PC-9 (cell line): ENCODE data around the gene HSF5.

Source experiments
- EZH2 ChIP-seq: fragments of 200-600 bp; sonication (generic); IDR thresholded peaks from 2 replicates; pipeline ENCODE4 v1.8.0; 2017; ENCODE audit warnings: antibody characterized with exemption, low read depth
- TF ChIP-seq, protein P1 (sequence below): fragments of 200-600 bp; sonication (generic); conservative IDR thresholded peaks from 2 replicates; pipeline ENCODE4 v1.6.1; 2017; ENCODE audit warnings: mixed run types, antibody characterized with exemption, mild to moderate bottlenecking, moderate library complexity

DNA sequence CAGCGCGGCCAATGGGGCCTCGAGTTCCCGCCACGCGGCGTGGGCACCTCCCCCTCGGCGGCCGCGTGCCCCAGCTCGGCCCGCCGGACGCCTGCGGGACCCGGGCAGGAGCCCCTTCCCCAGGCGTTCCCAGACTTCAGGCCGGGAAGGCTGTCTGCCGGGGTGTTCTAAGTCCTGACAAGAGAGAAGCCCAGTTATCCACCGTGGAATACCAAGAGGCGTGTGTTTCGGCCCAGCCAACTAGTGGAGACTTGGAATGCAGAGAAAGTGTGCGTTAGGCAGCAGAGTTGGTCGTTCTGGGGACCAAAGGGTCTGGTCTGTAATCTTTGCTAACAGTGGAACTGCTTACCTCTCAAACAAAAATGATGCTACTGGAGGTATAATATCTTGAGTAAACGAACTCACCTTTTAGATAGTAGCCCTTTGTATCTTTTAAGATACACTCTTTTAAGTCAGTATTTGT lies 251 bp upstream of the HSF5 start:
- TF ChIP-seq, protein P1, sequence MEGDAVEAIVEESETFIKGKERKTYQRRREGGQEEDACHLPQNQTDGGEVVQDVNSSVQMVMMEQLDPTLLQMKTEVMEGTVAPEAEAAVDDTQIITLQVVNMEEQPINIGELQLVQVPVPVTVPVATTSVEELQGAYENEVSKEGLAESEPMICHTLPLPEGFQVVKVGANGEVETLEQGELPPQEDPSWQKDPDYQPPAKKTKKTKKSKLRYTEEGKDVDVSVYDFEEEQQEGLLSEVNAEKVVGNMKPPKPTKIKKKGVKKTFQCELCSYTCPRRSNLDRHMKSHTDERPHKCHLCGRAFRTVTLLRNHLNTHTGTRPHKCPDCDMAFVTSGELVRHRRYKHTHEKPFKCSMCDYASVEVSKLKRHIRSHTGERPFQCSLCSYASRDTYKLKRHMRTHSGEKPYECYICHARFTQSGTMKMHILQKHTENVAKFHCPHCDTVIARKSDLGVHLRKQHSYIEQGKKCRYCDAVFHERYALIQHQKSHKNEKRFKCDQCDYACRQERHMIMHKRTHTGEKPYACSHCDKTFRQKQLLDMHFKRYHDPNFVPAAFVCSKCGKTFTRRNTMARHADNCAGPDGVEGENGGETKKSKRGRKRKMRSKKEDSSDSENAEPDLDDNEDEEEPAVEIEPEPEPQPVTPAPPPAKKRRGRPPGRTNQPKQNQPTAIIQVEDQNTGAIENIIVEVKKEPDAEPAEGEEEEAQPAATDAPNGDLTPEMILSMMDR: no peak
- TF ChIP-seq EZH2: no peak
